NCI-H226 (cell line): ENCODE data around the gene HPGDS.
"Not testable (repeated sequence)": the region's sequence is repeated elsewhere in the genome, so short reads cannot be mapped to it uniquely, and the experiment has no call there.

Experiments
- DNase-seq: peaks from one replicate; pipeline ENCODE4 v3.0.0-alpha.2; 2015

The HPGDS gene

DNA sequence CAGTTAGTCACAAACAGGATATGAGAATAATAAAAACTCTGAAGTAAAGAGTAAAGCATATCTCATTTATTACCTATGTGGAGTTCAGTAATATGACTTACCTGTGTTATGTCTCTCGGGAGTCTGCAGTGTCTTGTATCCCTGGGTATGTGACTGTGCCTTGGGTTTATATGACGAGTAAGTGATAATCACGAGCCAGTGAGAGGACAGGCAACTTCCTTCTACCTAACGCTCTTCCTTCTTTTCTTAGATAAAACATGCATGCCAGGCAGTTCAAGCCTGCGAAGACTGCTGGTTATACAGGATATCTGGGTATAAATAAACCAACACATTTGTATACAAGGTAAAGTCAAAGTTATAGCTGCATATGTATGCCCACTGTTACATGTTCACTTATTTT is at the start of gene HPGDS:
Gene HPGDS (minus strand): TSS at position 143 of the 400 bp plus-strand sequence. CDS start 8,207 bp downstream, outside the sequence.
- DNase-seq, result no peak

DNA sequence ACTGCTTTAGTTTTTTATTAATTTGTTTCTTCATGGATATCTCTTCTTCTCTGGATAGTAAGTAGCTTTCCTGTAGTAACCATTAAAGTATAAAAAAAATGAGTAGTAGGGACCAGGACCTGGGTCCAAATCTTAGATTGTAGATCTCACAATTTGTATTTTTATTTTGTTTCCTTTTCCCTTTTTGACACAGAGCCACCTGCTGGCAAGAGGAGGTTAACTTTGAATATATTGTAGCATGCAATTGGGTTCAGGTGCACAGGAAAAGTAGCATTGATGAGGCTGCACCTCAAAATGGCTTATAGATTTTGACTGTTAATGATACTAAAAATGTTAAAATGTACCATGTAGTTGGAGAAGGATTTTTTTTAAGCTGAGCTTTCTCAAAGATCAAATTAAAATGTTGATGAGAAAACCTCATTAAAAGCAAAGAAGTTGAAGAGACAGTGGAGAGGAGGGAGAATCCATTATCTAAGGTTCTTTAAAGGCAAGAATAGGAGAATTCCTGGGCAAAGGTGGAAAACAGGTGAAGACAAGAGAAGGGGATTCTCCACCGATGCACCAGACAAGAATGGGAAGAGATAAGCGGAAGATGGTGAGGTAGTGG is 48.3 kb upstream of the HPGDS start:
- DNase-seq, result no peak

DNA sequence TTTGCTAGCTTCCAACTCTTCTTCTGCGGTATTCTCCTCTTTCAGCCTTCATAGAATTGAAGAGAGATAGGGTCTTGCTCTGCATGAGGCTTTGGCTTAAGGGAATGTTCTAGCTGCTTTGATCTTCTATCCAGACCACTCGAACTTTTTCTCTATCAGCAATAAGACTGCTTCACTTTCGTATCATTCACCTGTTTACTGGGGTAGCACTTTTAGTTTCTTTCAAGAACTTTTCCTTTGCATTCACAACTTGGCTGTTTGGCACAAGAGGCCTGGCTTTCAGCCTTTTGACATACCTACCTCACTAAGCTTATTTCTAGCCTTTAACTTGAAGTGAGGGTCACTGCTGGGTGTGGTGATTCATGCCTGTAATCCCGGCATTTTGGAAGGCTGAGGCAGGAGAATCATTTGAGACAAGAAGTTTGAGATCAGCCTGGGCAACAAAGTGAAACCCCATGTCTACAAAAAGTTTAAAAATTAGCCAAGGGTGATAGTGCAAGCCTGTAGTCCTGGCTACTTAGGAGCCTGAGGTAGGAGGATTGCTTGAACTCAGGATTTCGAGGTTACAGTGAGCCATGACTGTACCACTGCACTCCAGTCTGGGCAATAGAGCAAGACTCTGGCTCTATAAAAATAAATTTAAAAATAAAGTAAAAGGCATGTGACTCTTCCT is 47.1 kb upstream of the HPGDS start:
- DNase-seq, result no peak

DNA sequence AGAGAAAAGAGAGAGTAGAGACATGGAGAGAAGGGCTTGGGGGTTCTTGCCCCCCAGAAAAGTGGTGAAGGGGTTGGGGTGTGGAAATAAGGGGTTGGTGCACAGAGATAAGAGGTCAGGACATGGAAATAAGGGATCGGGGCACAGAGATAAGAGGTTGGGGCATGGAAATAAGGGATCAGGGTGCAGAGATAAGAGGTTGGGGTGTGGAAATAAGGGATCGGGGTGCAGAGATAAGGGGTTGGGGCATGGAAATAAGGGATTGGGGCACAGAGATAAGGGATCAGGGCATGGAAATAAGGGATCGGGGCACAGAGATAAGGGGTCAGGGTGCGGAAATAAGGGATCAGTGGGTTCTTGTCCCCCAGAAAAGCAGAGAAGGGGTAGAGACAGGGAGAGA is 45.3 kb upstream of the HPGDS start:
- DNase-seq, result not testable (repeated sequence)

DNA sequence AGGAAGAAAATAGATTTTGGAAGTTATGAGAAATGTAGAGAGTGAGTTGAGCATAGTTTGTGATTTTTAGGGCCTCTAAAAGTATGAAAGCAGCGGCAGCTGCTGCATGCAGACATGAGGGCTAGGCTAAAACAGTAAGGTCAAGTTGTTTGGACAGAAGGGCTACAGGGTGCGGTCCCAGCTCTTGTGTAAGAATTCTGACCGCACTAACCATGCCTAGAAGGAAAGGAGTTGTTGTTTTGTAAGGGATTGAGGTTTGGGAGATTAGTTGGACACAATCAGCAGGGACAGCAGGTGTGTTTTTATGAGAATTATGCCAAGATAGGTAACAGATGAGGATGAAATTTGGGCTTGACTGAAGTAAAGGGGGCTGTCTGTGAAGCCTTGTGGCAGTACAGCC is 42.8 kb upstream of the HPGDS start:
- DNase-seq, result not testable (repeated sequence)

DNA sequence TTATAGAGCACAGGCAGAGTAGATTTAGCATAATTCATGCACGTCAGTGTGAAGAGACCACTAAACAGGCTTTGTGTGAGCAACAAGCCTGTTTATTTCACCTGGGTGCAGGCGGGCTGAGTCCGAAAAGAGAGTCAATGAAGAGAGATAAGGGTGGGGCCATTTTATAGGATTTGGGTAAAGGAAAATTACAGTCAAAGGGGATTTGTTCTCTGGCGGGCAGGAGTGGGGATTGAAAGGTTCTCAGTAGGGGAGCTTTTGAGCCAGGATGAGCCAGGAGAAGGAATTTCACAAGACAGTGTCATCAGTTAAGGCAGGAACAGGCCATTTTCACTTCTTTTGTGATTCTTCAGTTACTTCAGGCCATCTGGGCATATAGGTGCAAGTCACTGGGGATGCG is 40.3 kb upstream of the HPGDS start:
- not testable (repeated sequence) for DNase-seq

DNA sequence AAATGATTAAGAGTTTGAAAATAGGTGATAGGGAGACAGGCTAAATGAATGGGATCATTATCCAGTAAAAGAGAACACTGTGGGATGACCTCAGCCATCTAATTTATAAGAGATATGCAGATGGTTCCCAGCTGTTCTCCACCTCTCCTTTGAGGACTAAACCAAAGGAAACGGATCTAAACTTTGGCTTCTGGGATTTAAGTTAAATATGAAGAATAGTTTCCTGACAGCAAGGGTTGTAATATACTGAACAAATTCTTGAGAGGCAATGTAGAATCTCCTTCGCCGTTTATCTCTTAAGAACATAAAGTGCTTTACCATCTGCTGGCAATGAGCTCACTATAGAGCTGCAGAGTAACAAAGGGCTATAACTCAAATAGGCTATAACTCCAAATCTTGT is 35.4 kb upstream of the HPGDS start:
- DNase-seq, result no peak

DNA sequence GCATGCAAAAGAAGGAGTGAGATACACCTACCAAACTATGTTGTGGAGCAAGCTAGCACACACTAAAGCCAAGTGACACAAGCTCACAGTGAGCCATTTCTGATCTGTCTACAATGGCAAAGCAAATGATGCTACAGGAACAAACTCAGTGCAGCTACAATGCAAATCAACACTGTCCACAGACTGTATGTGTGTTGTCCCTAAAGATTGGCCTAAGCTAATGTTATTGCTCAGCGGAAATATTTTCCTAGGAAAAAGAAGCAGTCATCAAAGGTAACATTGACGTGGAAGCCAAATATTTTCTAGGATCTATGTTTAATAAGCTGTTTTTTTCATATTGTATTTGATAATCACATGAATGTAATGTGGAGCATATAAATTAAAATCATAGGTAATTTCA is 34.7 kb upstream of the HPGDS start:
- DNase-seq, result no peak

DNA sequence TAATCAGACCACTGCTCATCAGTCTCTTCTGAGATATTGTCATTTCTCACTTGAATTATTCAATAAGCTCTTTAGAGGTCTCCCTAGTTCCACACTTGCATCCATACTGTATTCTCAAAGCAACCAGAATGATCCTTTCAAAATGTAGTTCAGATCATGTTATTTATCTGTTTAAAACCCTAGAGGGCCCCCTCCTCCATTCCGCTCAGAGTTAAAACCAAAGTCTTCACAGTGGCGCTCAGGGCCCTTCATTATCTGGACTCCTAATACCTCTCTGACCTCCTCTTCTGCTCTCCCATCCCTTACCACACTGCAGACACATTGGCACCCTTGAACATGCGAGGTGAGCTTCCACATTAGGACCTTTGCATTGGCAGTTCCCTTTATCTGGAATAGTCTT is 32.7 kb upstream of the HPGDS start:
- DNase-seq, result no peak

DNA sequence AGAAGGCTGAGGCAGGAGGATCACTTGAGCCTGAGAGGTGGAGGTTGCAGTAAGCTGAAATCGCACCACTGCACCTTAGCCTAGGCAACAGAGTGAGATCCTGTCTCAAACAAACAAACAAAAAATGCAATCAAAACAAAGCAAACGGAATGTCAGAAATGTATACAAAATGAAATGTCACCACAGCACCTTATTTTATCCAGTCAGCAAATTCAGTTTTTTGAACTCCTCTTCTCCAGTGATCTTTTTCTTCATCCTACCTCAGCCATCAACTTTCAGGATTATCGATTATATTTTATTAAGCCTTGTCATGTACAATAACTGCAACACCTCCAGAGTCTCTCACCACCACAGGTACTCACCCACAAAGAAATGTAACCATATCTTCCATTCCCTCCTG is 31.1 kb upstream of the HPGDS start:
- DNase-seq, result no peak

DNA sequence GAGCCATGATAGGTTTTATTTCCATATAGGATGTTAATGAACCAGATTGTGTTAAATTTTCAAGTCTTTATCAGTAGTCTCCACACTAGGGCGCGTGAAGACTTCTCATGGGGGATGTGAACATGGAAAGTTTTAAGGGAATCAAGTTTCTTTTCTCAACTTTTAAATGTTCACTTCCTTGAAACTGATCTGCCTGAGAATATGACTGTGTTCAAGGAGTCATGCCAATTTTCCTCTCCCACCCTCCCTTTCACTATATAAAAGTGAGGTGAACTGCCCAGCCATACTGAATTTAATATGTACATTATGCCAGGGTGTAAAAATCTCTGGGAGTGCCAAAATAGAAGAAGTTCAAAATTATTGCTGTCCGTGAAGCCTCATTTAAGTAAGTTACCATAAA is 30.4 kb upstream of the HPGDS start:
- DNase-seq, result no peak

DNA sequence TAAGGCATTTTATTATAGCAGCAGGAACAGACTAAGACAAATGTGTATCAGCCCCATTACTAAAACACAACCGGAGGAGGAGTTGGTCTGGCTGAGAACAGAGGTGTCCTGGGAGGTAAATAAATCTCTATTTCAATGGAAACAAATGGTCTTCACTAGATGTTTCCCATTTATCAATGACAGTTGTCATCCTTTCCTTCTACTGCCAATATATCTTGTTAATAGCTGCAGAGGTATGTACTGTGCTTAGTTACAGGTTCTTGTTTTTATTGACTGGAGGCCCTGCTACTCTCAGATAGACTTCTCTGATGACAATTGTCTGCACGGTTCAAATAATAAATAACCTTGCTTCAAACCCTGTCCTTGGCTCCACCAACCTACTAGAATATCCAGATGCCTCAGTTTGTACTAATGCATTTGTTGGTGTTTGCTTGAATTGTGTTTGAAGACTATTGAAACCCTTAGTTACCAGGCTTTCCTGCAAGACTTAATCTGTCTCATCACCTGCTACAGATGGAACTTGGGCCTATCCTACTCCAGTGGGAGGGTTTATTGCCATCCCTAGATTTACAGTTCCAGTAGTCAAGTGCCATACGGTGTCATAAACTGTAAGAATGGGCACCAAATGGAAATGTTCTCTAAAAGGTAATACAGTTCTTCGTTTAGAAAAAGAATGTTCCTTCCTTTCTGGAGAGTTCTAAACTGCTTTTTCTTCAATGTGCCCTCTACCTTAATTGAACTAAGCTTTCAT is 29.8 kb upstream of the HPGDS start:
- no peak for DNase-seq

DNA sequence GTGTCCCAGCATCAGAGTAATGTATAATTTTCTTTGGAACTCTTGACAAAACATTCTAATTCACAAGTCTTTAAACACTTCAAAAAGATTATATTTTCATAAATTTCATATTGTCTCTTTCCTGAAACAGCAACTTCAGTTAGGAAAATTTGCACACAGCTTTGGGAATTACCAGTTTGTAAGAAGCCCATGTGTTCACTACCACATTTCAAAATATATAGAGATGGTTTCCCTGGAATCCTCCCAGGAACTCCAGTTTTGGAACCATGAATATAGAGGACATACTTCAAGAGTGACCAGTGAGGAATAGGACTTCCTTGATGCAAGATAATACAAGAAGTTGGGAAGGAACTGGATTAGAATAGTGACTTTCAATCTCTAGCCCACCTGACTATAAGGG is 28.7 kb upstream of the HPGDS start:
- no peak for DNase-seq

DNA sequence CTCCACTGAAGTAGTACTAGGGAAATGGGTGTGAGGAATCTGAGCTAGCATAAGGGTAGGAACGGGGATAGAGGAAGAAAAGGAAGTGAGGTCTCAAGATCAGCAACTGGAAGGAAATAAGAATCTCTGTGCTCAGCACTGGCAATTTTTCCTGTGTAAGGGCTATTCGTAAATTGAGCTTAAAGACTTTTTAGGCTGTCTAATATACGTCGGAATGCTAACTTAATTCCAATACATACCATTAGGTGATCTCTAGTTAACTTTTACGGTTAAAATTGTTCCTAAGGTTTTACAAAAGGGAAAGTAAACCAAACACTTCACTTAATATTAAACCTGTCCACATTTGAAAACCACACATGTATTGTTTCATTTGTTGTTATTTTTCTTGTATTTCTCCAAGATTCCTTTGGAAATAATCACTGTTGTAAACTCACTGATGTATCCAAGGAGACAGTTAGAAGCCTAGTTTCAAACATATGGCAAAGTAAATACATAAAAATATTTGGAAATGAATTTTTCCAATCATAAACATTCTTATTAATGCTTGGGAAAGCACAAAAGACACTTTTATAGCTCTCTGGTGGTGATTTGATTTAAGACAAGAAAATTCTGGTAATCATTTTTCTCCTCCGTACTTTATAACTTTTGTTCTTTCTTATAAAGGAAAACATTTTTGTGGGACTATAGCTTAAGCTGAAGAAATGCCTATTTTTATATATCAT is 28.1 kb upstream of the HPGDS start:
- DNase-seq, result no peak

DNA sequence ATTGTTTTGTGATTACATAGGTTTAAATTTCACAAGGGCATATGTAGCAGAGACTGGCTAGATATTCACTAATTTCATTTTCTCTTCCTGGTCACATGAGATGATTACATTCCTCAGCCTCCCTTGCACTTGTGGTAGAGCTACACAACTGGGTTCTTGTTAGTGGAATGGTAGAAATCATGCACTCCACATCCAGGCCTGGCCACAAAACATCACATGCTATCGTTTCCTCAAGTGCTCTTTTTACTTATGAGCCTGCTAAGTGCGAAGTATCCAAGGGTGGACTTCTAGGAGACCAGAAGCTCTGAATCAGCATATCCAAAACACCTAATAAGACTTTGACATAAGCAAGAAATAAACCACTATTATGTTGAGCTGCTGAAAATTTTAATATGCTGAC is 26.4 kb upstream of the HPGDS start:
- no peak for DNase-seq

DNA sequence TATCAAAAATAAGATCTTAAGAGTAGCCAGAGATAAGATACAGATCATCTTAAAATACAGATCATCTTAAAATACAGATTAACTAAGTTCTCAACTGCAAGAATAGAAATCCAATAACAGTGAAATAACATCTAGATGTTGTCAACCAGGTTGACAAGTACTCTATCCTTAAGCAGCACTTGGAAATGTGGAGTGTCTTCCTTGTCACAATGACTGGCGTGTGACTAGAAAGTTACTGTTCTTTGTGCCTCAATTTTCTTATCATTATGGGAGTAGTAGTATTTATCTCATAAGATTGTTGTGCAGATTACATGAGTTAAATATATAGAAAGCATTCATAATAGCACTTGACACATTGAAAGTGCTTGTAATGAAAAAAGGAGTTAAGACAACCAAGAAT is 25.8 kb upstream of the HPGDS start:
- DNase-seq, result no peak

DNA sequence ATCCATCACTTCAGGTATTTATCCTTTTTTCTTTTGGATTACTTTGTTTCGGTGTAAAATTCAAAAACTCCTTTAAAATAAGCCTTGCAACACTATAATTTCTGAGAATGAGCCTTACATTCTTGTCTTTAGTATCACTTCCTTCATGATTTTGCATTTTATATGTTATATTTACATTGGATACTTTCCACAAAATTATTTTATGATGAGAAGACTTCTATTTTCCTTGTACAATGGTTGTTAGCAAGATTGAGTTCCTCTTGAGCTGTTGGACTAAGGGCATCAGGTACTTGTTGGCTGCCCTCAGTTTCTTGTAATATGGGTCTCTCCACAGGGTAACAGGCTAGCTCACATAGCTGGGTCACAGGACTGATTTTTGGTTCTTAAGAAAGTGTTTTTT is 22.7 kb upstream of the HPGDS start:
- DNase-seq, result no peak

DNA sequence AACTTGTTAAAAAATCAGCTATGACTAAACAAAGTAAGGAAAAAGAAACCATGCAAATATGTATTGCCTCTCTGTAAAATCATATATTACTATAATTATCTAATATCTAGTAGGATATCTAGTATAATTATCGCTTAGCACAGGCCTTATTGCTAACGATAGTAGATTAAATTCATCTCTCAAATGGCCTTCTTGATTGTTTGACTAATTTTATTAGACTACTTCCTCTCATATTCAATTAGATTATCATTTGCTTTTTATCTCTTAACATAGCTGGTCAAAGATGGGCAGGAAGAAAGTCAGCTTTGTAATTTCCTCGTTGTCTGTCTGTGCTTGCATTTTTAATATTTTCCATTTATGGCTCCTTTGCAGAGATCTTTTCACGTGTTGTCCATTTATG is 21.9 kb upstream of the HPGDS start:
- DNase-seq, result no peak

DNA sequence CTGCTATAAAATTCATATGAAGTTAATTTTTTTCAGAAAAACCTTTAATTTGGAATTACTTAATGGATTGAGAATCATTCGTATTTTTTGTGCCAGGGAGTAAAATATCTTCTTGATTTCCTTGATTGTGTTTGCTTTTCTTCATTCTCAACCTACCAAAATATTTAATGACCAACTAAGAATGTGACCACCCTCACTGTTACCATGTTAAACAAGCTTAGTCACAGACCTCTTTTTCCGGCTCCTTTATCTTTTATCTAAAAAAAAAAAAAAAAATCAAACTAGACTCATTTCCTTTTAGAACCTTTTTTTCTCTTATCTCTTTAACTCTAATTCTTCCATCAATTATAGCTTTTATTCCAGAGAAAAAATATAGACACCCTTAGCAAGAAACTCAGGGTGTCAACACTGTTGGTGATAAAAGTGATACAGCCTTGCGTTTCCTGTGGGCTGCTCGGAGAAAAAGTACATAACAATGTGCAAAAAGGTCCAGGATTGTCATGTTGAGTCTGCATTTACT is 20.6 kb upstream of the HPGDS start:
- DNase-seq, result no peak

DNA sequence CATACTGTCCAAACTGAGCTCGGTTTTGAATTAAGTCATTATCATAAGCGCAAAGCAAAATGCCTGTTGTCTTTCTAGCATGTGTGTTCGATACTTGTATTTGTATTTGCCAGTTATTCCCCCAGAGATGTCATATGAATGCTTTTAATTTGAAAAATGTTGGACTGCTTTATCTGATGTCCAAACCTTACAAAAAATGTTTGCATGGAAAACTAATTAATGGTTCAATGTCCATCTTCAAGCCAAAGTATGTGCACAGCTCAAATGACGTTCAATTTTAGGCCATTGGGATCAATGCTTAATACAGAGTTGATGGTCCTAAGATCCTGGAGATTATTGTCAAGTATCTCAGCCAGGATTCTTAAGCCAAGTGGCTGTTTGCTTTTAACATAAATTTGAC is 17.2 kb upstream of the HPGDS start:
- no peak for DNase-seq

DNA sequence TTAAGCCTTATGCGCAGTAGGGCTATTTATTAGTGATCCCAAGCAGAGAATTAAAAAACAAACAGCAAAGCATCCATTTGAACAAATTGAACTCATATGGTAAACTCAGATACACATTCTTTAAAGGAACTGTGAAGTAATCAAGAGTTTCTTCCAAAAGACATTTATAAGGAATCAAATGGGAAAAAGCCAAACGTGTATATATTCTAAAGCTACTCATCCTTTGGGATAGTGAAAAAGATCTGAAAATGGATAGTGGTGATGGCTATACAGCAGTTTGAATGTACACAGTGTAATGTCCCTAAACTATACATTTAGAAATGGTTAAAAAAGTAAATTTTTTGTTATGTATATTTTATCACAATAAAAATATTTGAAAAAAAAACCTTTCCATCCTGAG is 16.6 kb upstream of the HPGDS start:
- no peak for DNase-seq

DNA sequence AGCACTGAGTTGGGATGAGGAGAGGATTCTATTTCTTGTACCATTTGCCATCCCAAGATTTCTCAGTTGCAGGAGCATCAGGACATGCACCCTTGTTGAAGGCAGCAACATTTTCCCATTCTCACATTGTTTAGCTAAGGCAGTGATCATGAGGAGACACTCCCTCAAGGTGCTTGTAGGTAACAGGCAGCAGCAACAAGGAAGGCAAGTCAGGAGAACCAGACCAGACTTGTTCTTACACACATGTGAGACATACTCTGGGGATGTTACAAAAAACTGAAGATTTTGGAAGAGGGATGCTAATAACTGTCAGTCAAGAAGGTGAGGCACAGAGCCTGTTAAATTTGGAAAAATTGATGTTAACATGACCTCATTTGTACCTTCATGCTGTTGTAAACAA is 15.5 kb upstream of the HPGDS start:
- no peak for DNase-seq

DNA sequence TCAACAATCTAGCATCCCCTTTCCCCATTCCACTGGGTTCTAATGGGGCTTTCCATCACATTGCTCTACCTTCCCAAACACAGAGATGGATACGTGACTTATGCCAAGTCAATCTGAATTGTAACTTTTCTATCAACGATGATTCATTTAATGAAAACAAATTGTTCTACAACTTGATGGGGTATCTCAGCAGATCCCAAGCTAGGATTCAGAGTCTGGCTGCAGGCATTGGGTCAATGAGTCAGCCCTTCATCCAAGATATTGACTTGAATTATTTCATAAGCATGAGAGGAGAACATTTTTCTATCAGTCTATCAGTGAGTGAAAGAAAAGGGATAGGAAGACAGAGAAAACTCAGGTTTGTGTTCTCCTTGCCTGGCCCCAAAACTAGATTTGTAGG is 15.0 kb upstream of the HPGDS start:
- DNase-seq, result peak; percentile 45

DNA sequence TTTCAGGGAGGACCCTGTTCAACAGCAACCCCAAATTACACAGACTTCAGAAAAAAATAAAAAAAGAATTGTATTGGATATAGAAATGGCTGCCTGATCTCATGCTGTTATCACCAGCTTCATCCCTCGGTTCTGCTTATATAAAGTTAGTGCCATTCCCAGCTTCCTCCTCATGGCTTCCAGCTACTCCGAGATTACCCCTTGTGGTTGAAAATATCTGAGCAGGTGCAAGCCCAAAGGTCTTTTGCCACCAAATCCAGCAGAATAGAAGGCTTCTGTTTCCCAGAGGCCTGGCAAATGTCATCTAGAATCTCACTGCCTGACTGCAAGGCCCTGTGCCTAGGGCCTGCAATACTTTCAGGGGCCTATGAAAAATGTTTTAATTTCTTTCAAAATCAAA is 13.8 kb upstream of the HPGDS start:
- DNase-seq, result no peak
